DND-41 (cell line): ENCODE results near the gene BTN1A1.

Experiments
- CTCF ChIP-seq: IDR thresholded peaks from 2 replicates; pipeline ENCODE4 v1.5.1; 2012; ENCODE audit warnings: borderline replicate concordance, low read length, moderate library complexity, mild to moderate bottlenecking; ENCODE audit not compliant: poor library complexity, severe bottlenecking; ENCODE audit errors: extremely low read depth
- EZH2 ChIP-seq: IDR thresholded peaks from 3 replicates; pipeline ENCODE4 v1.6.1; 2012; ENCODE audit warnings: borderline replicate concordance, low read depth, mild to moderate bottlenecking, moderate library complexity, low read length, inconsistent platforms; ENCODE audit not compliant: severe bottlenecking

DNA sequence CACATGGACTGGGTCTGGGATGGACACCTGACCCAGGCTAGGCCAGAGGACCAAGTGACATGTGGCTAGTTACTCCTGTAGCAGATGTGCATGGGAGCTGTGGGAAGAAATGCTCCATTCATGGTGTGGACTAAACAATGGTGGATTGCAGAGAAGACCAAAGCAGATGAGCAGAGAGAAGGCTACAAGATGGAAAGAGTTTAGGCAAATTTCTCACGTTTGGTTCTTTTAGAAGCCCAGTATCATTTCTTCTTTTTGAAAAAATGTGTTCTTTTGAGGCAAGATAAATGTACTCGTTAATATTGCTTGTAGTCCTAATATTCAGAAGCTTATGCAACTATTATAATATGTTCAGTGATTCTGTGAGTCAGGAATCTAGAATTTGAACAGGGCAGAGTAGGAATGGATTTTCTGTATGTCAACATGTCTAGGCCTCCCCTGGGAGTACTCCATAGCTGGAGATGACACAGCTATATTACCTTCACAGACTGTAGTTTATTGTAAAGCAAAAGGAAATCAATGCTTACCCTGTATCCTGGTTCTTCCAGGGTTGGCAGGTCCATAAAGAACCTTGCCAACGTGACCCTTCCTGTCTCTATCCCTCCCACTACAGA lies 44.6 kb upstream of the BTN1A1 start:
- TF ChIP-seq CTCF = no peak
- no peak for TF ChIP-seq EZH2
